Measurements from ENCODE around the gene RPLP2.

RPLP2 gene

GRCh38 chr11:792873-793272 lies 16.9 kb upstream of the RPLP2 start:
- DNase-seq, result no peak

DNA sequence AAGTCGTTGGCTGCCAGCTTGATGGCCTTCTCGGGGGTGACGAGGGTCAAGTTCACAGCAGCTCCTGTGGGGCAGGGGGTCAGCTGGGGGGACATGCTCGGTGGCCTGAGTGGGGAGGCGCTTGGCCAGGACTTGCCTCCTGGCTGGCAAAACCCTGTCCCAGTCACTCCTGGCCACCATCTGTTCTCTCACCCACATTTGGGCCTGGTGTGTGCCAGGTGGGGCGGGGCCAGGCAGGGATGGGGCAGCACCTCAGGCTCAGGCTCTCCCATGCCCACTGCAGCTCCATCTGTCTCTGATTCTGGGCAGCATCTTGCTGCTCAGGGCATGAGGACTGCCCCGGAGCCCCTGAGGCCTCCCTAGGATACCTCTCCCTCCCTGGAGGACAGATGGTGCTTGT lies 16.2 kb upstream of the RPLP2 start:
- no peak for DNase-seq

- no peak for DNase-seq
Observed at GRCh38 chr11:794013-794765, 15.6 kb upstream of the RPLP2 start.

DNA sequence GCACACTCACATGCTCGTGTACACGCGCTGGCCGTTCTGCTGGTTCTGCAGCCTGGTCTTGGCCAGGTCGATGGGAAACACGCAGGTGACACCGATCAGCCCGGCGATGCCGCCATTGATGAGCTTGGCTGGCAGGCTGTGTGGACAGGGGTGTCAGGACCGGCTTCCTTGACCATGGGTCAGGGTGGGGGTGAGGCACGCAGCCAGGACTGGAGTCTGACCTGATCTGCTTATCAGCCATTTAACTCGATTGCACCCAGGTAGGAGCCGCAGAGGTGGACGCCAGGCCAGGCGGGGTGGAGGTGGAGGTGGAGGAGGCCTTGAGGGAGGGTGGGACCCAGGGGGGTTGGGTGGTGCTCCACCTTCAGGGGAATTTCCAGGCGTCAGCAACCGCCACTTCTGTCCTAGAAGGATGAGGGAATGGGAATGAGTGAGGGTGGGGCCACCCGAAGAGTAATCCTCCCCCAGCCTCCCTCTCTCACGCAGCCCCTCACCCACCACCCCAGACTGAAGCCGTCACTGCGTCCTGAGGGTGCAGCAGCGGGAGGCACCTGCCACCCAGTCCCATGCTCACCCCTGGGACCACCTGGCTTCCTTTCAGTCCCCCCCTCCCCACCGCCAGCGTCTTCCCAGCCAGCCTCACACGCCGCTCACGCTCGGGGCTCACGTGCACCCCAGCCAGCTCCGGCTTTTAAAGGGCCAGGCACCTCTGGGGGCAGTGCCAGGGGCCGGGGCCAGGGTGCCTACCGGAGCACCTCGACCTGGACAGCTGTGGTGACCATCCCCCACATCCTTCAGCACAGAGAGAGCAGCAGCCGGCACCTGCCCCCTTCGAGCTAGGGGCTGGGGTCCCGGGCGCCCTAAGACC lies 14.8 kb upstream of the RPLP2 start:
- DNase-seq, result no peak

DNA sequence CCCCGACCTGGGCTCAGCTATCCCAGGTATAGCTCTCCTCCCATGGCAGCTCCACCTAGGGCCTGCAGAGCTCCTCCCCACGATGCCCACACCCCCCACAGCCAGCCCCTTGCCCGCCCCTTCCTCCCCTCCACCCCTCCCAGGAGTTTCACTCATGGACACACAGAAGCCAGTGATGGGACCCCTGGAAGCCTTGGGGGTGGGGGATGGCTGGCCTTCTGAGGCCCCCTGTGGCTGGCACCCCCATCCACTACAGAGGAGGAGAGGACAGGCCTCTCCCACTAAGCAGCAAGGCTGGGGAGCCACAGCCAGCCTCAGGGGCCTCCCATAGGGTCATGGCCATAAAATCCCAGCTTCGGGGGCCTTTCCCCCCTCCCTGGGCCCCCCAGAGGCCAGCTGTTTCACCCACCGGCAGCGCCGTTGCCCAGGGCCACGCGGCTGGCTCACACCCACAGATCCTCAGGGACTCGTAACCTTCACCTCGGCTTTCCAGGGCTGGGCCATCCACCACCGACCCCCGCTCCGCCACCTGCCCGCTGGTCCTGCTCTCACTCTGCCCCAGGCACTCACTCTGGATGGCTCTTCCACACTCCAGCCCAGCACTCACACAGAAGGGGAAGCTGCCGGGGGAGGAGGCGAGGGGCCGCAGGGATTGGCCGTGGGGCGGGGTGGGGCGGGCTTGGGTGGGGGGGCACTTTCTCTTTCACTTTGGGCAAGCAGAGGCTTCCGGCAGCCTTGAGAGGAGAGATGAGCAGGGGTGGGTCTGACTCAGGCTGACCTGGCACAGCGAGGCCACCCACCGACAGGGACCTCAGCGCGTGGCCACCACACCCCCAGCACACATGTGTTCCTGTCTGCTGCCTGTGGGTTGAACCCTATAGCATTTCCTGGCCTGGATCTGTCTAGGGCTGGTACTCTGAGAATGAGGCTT lies 13.9 kb upstream of the RPLP2 start:
- DNase-seq, result peak; percentile 80 to 82

DNA sequence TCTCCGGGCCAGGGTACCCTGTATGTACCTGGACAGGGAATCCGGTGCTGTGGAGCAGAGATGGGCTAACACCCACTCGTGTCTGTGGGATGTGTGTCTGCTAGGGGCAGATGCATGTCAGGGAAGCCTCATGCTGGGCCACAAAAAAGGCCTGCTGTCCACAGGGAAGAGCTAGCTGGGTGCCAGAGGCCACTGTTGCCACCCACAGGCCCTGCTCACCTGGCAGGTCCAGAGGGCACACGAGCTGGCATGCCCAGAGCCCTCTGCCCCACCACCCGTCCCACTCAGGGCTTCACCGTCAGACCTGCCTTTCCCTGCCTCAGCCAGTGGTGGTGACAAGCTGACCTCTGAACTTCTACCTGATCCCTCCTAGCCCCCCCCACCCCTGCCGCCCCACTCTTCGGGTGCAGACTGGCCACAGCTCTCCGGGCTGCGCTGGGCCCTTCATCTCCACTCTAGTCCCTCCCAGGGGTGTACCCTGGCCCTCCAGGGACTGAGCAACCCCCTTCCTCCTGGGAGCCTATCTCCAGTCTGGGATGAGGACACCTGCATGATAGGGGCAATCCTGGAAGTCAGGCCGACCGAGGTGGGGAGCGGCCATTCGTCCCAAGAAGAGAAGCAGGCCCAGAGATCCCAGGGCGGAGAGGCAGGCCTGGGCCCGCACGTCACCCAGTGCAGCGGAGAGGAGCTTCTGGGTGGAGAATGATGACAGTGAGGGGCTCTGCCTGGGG lies 13.0 kb upstream of the RPLP2 start:
- DNase-seq, result no peak

DNA sequence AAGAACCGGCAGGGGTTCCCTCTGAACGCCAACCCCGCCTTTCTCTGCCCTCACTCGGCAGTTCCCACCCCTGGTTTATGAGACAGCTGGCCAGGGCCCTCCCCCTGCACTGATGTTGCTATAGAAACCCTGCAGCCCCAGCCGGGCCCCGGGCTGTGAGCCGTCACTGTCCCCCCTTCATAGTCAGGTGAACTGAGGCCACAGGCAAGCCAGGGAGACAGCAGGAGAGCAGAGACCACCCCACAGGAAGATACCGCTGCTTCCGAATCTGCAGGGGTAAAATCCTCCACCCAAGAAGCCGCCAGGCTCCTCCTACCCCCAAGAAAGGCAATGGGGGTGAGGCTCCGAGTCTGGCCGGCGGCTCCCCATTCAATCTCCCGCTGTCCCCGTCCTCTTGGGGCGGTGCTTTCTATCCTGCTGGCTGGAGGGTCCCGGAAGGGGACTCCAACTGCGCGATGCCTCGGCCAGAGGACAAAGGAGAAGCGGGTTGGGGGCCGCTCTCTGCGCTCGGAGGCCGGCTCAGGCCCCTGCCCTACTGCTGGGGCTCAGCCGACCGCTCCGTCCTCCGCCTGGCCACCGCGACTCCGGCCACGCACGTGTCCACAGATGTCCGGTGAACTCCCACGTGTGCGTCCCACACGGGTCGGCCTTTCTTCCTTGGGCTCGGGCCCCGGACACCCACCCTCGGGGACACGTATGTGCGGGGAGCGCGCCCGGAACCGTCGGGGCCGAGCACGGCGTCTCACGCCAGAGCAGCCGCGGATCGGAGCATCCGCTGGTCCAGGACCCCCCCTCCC lies 12.3 kb upstream of the RPLP2 start:
- peak; percentile 86 to 87 for DNase-seq

GRCh38 chr11:798093-798713 lies 11.6 kb upstream of the RPLP2 start, which contains the start of gene SLC25A22:
Gene SLC25A22, minus strand, starts transcription at chr11:798281. Its CDS starts 3,275 bp downstream, at chr11:795006.
- peak; percentile 79 to 84 for DNase-seq

GRCh38 chr11:799641-800316 lies 10.0 kb upstream of the RPLP2 start:
- DNase-seq, result no peak

- no peak for DNase-seq
Observed at GRCh38 chr11:800473-800872, 9.3 kb upstream of the RPLP2 start.

GRCh38 chr11:801097-801780 lies 8.5 kb upstream of the RPLP2 start:
- no peak for DNase-seq

- DNase-seq, result no peak
Observed at GRCh38 chr11:802018-802617, 7.6 kb upstream of the RPLP2 start.

DNA sequence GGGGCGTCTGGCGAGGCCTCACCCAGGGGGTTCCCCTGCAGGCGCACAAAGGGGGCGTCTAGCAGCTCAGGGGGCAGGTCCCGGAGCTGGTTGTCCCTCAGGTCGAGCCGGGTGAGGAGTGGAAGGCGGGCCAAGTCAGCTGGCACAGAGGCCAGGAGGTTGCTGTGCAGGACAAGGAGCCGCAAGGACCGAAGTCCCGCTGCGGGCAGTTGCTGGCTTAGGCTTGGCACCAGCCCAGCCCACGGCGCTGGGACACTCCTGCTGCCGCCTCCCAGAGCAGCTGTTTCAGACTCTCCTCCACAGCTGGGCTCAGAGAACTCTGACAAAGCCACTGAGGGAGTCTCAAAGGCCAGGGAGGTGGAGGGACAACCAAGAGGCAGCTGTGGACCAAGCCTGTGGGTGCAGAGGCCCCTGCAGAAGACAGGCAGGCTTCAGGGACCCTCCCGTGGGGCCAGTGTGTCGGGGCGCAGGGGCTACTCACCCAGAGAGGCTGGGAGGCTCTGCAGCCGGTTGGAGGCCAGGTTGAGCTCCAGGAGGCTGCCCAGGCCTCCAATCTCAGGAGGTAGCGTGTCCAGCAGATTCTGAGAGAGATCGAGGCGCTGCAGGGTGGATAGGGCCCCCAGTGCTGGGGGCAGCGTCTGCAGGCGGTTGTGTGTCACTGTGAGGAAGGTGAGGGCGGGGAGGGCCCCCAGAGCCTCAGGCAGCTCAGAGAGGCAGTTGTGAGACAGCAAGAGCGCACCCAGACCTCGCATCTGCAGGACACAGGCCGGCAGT lies 6.9 kb upstream of the RPLP2 start:
- DNase-seq, result no peak

DNA sequence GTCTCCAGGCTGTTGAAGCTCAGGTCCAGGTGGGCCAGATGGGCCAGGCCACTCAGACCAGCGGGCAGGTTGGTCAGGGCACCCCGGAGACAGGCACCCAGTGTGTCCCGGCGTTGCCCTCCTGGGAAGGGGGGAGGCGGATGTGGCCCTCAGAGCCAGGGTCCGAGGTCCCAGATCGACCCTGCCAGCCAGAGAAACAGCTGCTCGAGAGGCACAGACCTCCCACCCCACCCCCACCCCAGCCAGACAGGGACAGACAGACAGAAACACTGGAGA lies 6.4 kb upstream of the RPLP2 start:
- DNase-seq, result no peak

GRCh38 chr11:803770-804598 lies 5.8 kb upstream of the RPLP2 start:
- DNase-seq, result no peak

DNA sequence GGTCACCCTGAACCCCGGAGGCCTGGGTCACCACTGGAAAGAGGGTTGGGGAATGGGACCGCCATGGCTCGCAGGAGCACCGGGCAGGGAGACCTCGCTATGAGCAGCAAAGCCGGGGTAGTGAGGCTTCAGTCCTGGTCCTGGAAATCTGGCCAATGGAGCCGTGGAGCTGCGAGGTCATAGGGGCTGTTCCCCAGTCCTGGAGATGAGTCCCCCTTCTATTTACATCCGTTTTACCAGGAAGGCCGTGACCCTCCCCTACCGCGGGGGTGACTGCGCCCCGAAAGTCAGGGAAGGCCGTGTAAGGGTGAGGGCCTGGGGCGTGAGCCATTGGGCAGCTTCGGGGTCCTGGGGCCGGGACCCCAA lies 5.2 kb upstream of the RPLP2 start:
- DNase-seq, result no peak

- peak in 1 of 2 donors; percentile 64 for DNase-seq
Observed at GRCh38 chr11:808427-809286, 1.1 kb upstream of the RPLP2 start.

Measured in CD4-positive, alpha-beta T cell treated with Interleukin-4 for 1 hour (primary cell).